HG03045 (cell line): ENCODE data around the gene PCDHB11.
"Not testable (repeated sequence)": the region's sequence is repeated elsewhere in the genome, so short reads cannot be mapped to it uniquely, and the experiment has no call there.

Experiments
- ATAC-seq: cut with Tn5 transposase; IDR thresholded peaks from one replicate; pipeline ENCODE4 v1.9.1; 2021; ENCODE audit warnings: mild to moderate bottlenecking, moderate library complexity; ENCODE audit not compliant: unreplicated experiment

The PCDHB11 gene

DNA sequence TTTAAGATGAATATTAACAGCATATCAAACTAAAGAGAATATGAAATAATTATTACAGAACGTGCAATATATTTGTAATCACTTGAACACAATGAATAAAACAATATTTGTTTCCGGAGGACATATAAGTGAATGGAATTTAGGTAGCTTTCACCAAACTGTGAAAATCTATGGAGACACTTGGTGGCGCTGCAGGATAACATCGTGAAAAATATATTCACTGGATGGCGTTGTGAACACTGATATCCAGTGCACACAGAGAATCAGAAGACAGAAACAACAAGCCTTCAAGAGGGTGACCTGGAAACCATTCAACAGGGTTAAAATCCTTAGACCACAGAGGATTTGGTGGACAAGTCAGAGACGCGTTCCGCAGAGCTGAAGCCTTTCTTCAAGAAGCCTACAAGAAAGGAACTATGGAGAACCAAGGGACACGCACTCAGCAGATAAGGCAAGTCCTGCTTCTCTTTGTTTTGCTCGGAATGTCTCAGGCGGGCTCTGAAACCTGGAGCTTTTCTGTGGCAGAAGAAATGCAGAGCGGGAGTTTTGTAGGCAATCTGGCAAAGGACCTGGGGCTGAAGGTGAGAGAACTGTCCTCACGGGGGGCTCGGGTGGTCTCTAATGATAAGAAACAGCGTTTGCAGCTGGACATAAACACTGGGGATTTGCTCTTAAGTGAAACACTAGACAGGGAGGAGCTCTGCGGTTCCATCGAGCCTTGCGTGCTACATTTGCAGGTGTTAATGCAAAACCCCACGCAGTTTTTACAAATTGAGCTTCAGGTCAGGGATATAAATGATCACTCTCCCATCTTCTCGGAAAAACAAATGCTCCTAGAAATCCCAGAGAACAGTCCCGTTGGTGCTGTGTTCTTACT lies at the start of gene PCDHB11:
PCDHB11 (plus strand) TSS at position 269 of the 877 bp plus-strand sequence; CDS start at position 417, 148 bp downstream.
- no peak for ATAC-seq

GRCh38 chr5:141149812-141150211 lies 49.6 kb upstream of the PCDHB11 start, which contains the start of gene PCDHB6:
PCDHB6 (plus strand) TSS chr5:141150057; CDS start chr5:141150258, 201 bp downstream.
- ATAC-seq: no peak

DNA sequence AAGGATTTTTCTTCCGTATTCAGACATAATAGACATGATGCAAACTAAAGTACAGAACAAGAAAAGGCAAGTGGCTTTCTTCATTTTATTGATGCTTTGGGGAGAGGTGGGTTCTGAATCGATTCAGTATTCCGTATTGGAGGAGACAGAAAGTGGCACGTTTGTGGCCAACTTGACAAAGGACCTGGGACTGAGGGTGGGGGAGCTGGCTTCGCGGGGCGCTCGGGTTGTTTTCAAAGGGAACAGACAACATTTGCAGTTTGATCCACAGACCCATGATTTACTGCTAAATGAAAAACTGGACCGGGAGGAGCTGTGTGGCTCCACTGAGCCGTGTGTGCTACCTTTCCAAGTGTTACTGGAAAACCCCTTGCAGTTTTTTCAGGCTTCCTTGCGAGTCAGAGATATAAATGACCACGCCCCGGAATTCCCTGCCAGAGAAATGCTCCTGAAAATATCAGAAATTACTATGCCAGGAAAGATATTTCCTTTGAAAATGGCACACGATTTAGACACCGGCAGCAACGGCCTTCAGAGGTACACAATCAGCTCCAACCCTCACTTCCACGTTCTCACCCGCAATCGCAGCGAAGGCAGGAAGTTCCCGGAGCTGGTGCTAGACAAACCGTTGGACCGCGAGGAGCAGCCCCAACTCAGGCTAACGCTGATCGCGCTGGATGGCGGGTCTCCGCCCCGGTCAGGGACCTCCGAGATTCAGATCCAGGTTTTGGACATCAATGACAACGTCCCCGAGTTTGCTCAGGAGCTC lies 49.0 kb upstream of the PCDHB11 start:
- ATAC-seq: no peak

DNA sequence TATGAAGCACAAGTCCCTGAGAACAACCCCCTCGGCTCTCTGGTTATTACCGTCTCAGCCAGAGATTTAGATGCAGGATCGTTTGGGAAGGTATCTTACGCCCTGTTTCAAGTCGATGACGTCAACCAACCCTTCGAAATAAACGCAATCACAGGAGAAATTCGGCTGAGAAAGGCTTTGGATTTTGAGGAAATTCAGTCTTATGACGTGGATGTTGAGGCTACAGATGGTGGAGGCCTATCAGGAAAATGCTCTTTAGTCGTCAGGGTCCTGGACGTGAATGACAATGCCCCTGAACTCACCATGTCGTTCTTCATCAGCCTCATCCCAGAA lies 48.5 kb upstream of the PCDHB11 start:
- ATAC-seq: no peak

GRCh38 chr5:141151632-141152031 lies 47.8 kb upstream of the PCDHB11 start:
- ATAC-seq: not testable (repeated sequence)

DNA sequence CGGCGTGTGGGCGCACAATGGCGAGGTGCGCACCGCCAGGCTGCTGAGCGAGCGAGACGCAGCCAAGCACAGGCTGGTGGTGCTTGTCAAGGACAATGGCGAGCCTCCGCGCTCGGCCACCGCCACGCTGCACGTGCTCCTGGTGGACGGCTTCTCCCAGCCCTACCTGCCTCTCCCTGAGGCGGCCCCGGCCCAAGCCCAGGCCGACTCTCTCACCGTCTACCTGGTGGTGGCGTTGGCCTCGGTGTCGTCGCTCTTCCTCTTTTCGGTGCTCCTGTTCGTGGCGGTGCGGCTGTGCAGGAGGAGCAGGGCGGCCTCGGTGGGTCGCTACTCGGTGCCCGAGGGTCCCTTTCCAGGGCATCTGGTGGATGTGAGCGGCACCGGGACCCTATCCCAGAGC lies 47.3 kb upstream of the PCDHB11 start:
- not testable (repeated sequence) for ATAC-seq

DNA sequence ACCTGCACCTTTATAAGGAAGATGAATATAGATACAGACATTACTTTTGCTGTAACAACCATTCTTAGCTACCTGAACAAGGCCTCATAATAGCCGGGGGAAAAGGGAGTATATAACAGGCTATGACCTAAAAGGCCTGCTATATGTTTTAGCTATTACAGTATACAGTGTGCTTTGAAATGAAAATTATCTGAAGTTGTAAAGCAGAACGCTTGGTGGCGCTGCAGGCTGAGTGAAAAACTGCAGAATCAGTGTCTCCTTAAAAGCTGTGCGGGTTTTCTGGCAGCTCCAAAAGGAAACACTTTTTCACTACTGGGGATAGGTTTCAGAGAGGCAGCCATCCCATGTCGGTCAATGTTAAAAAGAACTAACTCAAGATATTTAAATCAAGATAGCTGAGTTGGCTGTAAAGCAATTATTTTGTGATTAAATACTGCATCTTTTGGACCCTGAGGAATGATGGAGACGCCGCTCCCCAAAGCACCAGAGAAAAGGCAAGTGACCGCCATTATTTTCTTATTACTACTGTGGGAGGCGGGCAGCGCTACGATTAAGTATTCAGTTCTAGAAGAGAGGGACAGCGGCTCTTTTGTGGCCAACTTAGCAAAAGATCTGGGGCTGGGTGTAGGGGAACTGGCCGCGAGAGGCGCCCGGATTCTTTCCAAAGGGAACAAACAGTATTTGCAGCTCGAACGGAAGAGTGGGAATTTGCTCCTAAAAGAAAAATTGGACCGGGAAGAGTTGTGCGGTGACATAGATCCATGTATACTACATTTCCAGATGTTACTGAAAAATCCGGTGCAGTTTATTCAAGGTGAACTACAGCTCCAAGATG lies 43.7 kb upstream of the PCDHB11 start:
- no peak for ATAC-seq

- not testable (repeated sequence) for ATAC-seq
Measured at GRCh38 chr5:141157356-141157755, 42.1 kb upstream of the PCDHB11 start.

GRCh38 chr5:141157901-141158300 lies 41.5 kb upstream of the PCDHB11 start:
- ATAC-seq: not testable (repeated sequence)

- ATAC-seq: no peak
Measured at GRCh38 chr5:141172381-141173204, 26.8 kb upstream of the PCDHB11 start, which contains the start of gene PCDHB7. PCDHB7 (plus strand) TSS chr5:141172644; CDS start chr5:141172836, 192 bp downstream.

GRCh38 chr5:141174291-141175104 lies 24.9 kb upstream of the PCDHB11 start:
- ATAC-seq: not testable (repeated sequence)

- ATAC-seq: no peak
Measured at GRCh38 chr5:141175933-141176332, 23.5 kb upstream of the PCDHB11 start.

DNA sequence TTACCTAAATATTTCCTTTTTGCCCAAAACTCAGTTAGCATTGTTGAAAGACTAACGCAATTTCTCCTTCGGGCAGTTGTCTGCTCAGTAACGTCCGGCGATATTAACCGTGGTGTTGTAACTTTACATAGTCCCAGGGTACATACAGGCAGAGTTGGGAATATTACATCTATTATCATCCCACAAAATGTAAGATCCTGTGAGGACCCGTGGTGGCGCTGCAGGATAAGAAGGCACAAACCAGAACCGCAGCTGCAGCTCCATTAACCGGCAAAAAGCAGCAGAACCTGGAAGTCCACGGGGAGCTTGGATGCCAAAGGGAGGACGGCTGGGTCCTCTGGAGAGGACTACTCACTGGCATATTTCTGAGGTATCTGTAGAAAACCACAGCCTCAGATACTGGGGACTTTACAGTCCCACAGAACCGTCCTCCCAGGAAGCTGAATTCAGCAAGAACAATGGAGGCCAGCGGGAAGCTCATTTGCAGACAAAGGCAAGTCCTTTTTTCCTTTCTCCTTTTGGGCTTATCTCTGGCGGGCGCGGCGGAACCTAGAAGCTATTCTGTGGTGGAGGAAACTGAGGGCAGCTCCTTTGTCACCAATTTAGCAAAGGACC lies 21.7 kb upstream of the PCDHB11 start, which contains the start of gene PCDHB8:
PCDHB8 (plus strand) TSS at position 214 of the 615 bp plus-strand sequence; CDS start at position 459, 245 bp downstream.
- not testable (repeated sequence) for ATAC-seq

DNA sequence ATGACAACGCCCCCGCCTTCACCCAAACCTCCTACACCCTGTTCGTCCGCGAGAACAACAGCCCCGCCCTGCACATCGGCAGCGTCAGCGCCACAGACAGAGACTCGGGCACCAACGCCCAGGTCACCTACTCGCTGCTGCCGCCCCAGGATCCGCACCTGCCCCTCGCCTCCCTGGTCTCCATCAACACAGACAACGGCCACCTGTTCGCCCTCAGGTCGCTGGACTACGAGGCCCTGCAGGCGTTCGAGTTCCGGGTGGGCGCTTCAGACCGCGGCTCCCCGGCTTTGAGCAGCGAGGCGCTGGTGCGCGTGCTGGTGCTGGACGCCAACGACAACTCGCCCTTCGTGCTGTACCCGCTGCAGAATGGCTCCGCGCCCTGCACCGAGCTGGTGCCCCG lies 20.1 kb upstream of the PCDHB11 start:
- ATAC-seq: not testable (repeated sequence)

- ATAC-seq: not testable (repeated sequence)
Measured at GRCh38 chr5:141179876-141180275, 19.6 kb upstream of the PCDHB11 start.

GRCh38 chr5:141180313-141180712 lies 19.1 kb upstream of the PCDHB11 start:
- ATAC-seq: no peak

DNA sequence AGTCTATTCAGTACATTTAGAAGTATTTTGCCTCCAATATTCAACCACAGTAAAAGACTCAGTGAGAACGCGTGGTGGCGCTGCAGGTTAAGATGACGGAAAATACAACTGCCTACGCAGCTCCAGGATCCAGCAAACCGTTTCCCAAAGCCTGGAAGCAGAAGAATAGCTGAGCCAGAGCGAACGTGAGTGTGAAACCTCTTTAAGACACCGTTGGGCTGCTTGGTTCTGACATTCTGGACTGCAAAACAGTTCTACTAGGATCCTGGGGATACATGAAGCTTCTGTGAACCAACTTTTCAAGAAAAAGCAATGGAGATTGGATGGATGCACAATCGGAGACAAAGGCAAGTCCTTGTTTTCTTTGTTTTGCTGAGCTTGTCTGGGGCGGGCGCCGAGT lies 17.2 kb upstream of the PCDHB11 start, which contains the start of gene PCDHB16:
PCDHB16 (plus strand) TSS at position 140 of the 400 bp plus-strand sequence; CDS start at position 313, 173 bp downstream.
- ATAC-seq: no peak

DNA sequence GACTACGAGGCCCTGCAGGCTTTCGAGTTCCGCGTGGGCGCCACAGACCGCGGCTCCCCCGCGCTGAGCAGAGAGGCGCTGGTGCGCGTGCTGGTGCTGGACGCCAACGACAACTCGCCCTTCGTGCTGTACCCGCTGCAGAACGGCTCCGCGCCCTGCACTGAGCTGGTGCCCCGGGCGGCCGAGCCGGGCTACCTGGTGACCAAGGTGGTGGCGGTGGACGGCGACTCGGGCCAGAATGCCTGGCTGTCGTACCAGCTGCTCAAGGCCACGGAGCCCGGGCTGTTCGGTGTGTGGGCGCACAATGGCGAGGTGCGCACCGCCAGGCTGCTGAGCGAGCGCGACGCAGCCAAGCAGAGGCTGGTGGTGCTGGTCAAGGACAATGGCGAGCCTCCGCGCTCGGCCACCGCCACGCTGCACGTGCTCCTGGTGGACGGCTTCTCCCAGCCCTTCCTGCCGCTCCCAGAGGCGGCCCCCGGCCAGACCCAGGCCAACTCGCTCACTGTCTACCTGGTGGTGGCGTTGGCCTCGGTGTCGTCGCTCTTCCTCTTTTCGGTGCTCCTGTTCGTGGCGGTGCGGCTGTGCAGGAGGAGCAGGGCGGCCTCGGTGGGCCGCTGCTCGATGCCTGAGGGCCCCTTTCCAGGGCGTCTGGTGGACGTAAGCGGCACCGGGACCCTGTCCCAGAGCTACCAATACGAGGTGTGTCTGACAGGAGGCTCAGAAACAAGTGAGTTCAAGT lies 15.1 kb upstream of the PCDHB11 start:
- ATAC-seq: not testable (repeated sequence)
